BLaER1 (cell line): ENCODE results near the gene RBBP8.
A peak's percentile ranks its signal among the peaks of the same experiment; 100 is the strongest.
"Not testable (repeated sequence)": the region's sequence is repeated elsewhere in the genome, so short reads cannot be mapped to it uniquely, and the experiment has no call there.

Experiments used
- H3K27ac ChIP-seq: shearing (Covaris generic); formaldehyde crosslinking; 2 replicates; pipeline ENCODE4 v1.8.1; 2022
- H3K27me3 ChIP-seq: shearing (Covaris generic); formaldehyde crosslinking; 2 replicates; pipeline ENCODE4 v1.8.1; 2022
- H3K36me3 ChIP-seq: shearing (Covaris generic); formaldehyde crosslinking; 2 replicates; pipeline ENCODE4 v1.8.1; 2022
- H3K4me1 ChIP-seq: shearing (Covaris generic); formaldehyde crosslinking; 2 replicates; pipeline ENCODE4 v1.8.1; 2022
- H3K4me2 ChIP-seq: shearing (Covaris generic); formaldehyde crosslinking; 2 replicates; pipeline ENCODE4 v1.8.1; 2022
- H3K4me3 ChIP-seq: shearing (Covaris generic); formaldehyde crosslinking; 2 replicates; pipeline ENCODE4 v1.8.1; 2022
- H3K9ac ChIP-seq: shearing (Covaris generic); formaldehyde crosslinking; 2 replicates; pipeline ENCODE4 v1.8.1; 2022
- H3K9me3 ChIP-seq: shearing (Covaris generic); formaldehyde crosslinking; 2 replicates; pipeline ENCODE4 v1.8.1; 2022
- H4K20me1 ChIP-seq: shearing (Covaris generic); formaldehyde crosslinking; 2 replicates; pipeline ENCODE4 v1.8.1; 2022
- Cebpa-rat ChIP-seq: shearing (Covaris generic); IDR thresholded peaks from 2 replicates; pipeline ENCODE4 v1.8.1; 2022

RBBP8 gene

DNA sequence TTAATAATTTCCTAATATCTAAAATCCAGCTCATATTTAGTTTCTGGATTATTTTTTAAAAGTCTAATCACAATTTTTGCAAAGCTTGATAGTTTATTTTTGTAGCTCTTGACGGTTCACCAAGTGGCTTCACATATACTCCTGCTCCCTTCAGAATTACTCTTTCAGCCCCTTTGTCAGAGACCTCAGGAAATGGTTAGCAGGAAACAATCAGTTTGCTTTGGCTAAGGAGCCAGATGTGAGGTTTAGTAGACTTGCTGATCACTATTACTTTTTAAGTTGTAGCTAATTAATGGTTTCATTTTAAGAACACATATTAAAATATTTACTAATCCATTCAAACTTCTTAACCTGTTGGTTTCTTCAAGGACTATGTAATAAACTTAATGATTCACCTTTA lies 2.3 kb downstream of the RBBP8 start:
- Histone ChIP-seq H3K4me1 (peaks cover 30% of the 10 kb centered on the region), H3K4me2 (peak overlapping the region; percentile 81), H3K27me3 (no peaks in the 10 kb centered on the region), H3K9me3 (no peaks in the 10 kb centered on the region), H3K4me3 (peak overlapping the region; percentile 82), H4K20me1 (0 out of 2 replicates have a peak, but pooled peaks cover 8% of the 10 kb centered on the region), H3K9ac (peak overlapping the region; percentile 63), H3K36me3 (peaks cover 38% of the 10 kb centered on the region), H3K27ac (peak overlapping the region; percentile 23; the same call in 1 of the 2 replicates)
- TF ChIP-seq Cebpa-rat: no peak

GRCh38 chr18:22936515-22936914 lies 3.4 kb downstream of the RBBP8 start:
- Histone ChIP-seq H3K4me2 (no peak overlapping the region; the same call in 1 of the 2 replicates), H4K20me1 (0 out of 2 replicates have a peak, but pooled peaks cover 8% of the 10 kb centered on the region), H3K9me3 (no peaks in the 10 kb centered on the region), H3K36me3 (peaks cover 49% of the 10 kb centered on the region), H3K4me3 (no peak overlapping the region), H3K4me1 (peaks cover 30% of the 10 kb centered on the region), H3K27ac (no peak overlapping the region), H3K27me3 (no peaks in the 10 kb centered on the region), H3K9ac (no peak overlapping the region)
- TF ChIP-seq Cebpa-rat: no peak

- no peaks in the 10 kb centered on the region for H3K27me3 ChIP-seq
- H3K4me1 ChIP-seq: peaks cover 15% of the 10 kb centered on the region
- no peak for TF ChIP-seq Cebpa-rat
- no peak overlapping the region for H3K27ac ChIP-seq
- peaks cover 66% of the 10 kb centered on the region for H3K36me3 ChIP-seq
- 0 out of 2 replicates have a peak, but pooled peaks cover 13% of the 10 kb centered on the region for H4K20me1 ChIP-seq
- no peaks in the 10 kb centered on the region for H3K9me3 ChIP-seq
- H3K9ac ChIP-seq: no peak overlapping the region
- H3K4me3 ChIP-seq: no peak overlapping the region
- H3K4me2 ChIP-seq: no peak overlapping the region
Observed at GRCh38 chr18:22939649-22940048, 6.5 kb downstream of the RBBP8 start.

DNA sequence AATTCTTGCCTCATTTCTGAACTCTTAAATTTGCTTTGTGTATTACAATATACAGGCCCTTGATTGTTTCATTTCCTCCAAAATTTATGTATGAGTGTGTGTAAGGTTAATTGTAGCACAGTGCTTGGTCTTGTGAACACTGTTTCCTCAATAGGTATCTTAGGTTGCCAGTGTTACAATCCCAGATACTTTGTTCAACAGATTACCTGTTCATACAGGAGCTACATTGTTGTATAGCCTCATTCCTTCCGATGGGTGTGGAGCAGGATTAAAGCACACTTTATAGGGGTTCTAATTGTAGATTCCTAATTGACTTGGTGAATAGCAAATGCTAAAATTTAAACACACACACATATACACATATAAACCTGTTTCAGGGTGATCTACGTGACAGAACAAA lies 10.7 kb downstream of the RBBP8 start:
- H4K20me1 ChIP-seq: peaks cover 18% of the 10 kb centered on the region; the same call in 1 of the 2 replicates
- H3K9me3 ChIP-seq: no peaks in the 10 kb centered on the region
- no peak overlapping the region for H3K27ac ChIP-seq
- H3K4me2 ChIP-seq: no peak overlapping the region
- no peaks in the 10 kb centered on the region for H3K27me3 ChIP-seq
- no peak overlapping the region for H3K4me3 ChIP-seq
- no peak overlapping the region for H3K9ac ChIP-seq
- H3K36me3 ChIP-seq: peaks cover 66% of the 10 kb centered on the region
- TF ChIP-seq Cebpa-rat: no peak
- H3K4me1 ChIP-seq: no peaks in the 10 kb centered on the region

DNA sequence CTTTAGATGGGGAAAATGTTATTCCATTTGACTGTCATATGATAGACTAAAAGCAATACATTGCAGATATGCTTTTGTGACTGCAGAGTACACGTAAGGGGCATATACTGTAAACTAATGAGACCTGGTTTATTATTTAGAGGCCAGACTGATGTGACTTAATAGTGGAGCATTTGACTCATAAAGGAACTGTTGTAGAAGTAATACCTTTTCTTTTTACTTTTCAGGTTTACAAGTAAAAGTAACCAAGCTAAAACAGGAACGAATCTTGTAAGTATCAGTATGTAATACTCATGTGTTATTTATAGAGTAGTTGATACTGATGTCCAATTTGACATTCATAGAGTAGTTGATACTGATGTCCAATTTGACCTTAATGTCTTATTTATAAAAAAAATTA lies 13.1 kb downstream of the RBBP8 start:
- H3K4me2 ChIP-seq: no peak overlapping the region
- TF ChIP-seq Cebpa-rat: no peak
- H3K4me1 ChIP-seq: no peaks in the 10 kb centered on the region
- no peaks in the 10 kb centered on the region for H3K27me3 ChIP-seq
- peaks cover 65% of the 10 kb centered on the region for H3K36me3 ChIP-seq
- H4K20me1 ChIP-seq: peaks cover 10% of the 10 kb centered on the region; the same call in 1 of the 2 replicates
- H3K9ac ChIP-seq: no peak overlapping the region
- no peak overlapping the region for H3K4me3 ChIP-seq
- no peak overlapping the region for H3K27ac ChIP-seq
- H3K9me3 ChIP-seq: no peaks in the 10 kb centered on the region

DNA sequence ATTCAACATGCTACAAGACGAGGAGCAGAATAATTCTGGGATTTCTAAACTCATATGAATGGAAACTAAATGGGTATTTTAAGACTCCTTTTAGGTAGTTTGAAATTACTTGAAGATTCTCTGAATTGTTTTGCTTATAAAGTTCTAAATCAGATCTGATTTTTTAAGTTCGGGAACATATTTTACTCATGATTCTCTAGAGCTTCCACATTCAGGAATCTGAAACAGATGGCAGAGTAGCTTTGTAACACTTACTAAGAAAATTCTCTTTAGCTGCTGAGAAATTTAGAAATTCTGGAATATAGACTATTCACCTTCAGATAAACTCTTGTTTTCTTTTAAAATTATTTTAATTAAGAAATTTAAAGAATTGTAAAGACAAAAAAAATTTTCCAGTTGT lies 13.7 kb downstream of the RBBP8 start:
- Histone ChIP-seq H3K27me3 (no peaks in the 10 kb centered on the region), H3K4me3 (no peak overlapping the region), H3K4me1 (no peaks in the 10 kb centered on the region), H4K20me1 (peaks cover 10% of the 10 kb centered on the region; the same call in 1 of the 2 replicates), H3K36me3 (peaks cover 68% of the 10 kb centered on the region), H3K27ac (no peak overlapping the region), H3K9ac (no peak overlapping the region), H3K4me2 (no peak overlapping the region), H3K9me3 (no peaks in the 10 kb centered on the region)
- no peak for TF ChIP-seq Cebpa-rat

DNA sequence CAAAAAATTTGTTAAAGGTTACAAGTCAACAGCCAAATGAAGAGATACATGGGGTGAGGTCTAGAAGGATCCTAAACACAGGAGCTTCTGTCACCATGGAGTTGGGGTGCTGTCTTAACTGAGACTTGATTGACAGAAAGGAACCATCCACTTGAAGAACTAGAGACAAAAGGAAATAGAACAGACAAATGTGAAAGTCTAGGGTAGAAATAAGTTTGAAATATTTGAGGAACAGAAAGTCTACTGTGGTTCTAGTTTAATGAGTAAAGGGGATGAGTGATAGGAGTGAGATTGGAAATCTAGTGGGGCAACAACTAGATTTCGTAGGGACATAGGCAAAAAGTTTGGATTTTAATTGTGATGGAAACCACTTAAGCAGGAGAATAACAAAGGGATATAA lies 18.7 kb downstream of the RBBP8 start:
- Histone ChIP-seq H4K20me1 (no peaks in the 10 kb centered on the region), H3K9ac (no peak overlapping the region), H3K4me1 (no peaks in the 10 kb centered on the region), H3K36me3 (peaks cover 81% of the 10 kb centered on the region), H3K27me3 (no peaks in the 10 kb centered on the region), H3K9me3 (no peaks in the 10 kb centered on the region), H3K4me2 (no peak overlapping the region), H3K4me3 (no peak overlapping the region), H3K27ac (no peak overlapping the region)
- no peak for TF ChIP-seq Cebpa-rat

DNA sequence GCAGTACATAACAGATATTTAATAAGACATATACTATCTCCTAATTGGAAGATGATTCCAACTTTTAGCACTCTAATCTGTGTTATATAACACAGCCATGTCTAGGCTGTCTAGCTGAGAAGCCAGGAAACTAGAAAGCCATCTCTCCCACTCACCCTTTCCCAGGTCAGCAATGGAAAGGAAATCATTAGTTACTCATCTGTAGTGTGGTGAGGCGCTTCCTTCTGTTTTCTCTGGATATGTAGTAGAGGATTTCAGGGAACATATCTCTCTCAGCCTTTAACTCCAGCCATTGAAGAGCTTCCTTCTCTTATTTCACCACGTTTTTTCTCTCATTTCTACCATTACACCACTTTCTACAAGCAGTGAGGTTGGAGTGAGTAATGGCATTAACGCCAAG lies 19.4 kb downstream of the RBBP8 start:
- Histone ChIP-seq H3K4me3 (no peak overlapping the region), H4K20me1 (no peaks in the 10 kb centered on the region), H3K4me2 (no peak overlapping the region), H3K27ac (no peak overlapping the region), H3K27me3 (no peaks in the 10 kb centered on the region), H3K4me1 (no peaks in the 10 kb centered on the region), H3K36me3 (peaks cover 81% of the 10 kb centered on the region), H3K9me3 (no peaks in the 10 kb centered on the region), H3K9ac (no peak overlapping the region)
- TF ChIP-seq Cebpa-rat: no peak

- H3K4me1 ChIP-seq, H3K9me3 ChIP-seq, H4K20me1 ChIP-seq, H3K27me3 ChIP-seq, H3K4me2 ChIP-seq, H3K4me3 ChIP-seq, H3K9ac ChIP-seq, H3K27ac ChIP-seq: not testable (repeated sequence)
- H3K36me3 ChIP-seq: peaks cover 92% of the 10 kb centered on the region
Observed at GRCh38 chr18:22953982-22954381, 20.9 kb downstream of the RBBP8 start.

- peaks cover 86% of the 10 kb centered on the region for H3K36me3 ChIP-seq
- H3K9me3 ChIP-seq: no peaks in the 10 kb centered on the region
- no peak overlapping the region for H3K27ac ChIP-seq
- no peaks in the 10 kb centered on the region for H3K4me1 ChIP-seq
- no peak overlapping the region for H3K4me2 ChIP-seq
- H3K4me3 ChIP-seq: no peak overlapping the region
- no peaks in the 10 kb centered on the region for H3K27me3 ChIP-seq
- H3K9ac ChIP-seq: no peak overlapping the region
- TF ChIP-seq Cebpa-rat: no peak
- 0 out of 2 replicates have a peak, but pooled peaks cover under 1% of the 10 kb centered on the region for H4K20me1 ChIP-seq
Observed at GRCh38 chr18:22956226-22956625, 23.1 kb downstream of the RBBP8 start.

DNA sequence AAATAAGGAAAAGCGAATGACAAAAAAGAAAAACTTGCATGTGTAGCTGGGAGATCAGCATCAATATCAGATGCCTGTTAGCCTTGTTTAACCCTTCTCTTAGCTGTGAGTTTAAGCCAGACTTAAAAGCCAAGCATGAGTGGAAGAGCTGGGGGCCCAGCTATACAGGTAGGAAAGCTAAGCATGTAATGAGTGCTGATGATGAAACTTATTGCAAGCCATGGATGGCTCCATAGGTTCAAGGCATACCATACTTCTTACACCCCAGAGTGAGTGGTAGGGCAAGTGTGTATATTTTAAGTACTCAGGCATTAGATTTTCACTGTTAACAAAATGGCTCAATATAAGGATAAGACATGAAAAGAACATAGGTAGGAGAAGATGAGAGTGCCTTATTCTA lies 28.0 kb downstream of the RBBP8 start:
- Histone ChIP-seq H3K4me2 (no peak overlapping the region), H3K4me3 (no peak overlapping the region), H3K9ac (no peak overlapping the region), H3K9me3 (no peaks in the 10 kb centered on the region), H3K36me3 (peaks cover 74% of the 10 kb centered on the region), H3K4me1 (no peaks in the 10 kb centered on the region), H3K27me3 (no peaks in the 10 kb centered on the region), H4K20me1 (peaks cover 7% of the 10 kb centered on the region; the same call in 1 of the 2 replicates), H3K27ac (no peak overlapping the region)
- no peak for TF ChIP-seq Cebpa-rat
